ENCODE data around the gene MYO1A. TPM values are rescaled to one million over a fixed set of nuclear protein-coding genes. Genes with fewer than 3 reads are reported as not detected.

Gene MYO1A
- polyA plus RNA-seq, 1 donor (not counting 4 experiments of a cell fraction or from before 2014, with no cell fraction given), result 0.01 TPM

- H3K4me2 ChIP-seq (ENCODE audit: control insufficient read depth, extremely low read depth, insufficient read depth, low read depth, low read length), result peak overlapping the region; percentile 20
- DNase-seq (ENCODE audit: low read depth, low spot score), result no peak
- dilution Hi-C loops (cut with MboI; ENCODE audit: extremely low pct_ligation_motif_present, low sequenced_read_pairs), result no loop called here
- H2AFZ ChIP-seq (ENCODE audit: control insufficient read depth, low read length), result no peak overlapping the region
- peaks cover 4% of the 10 kb centered on the region for H3K9me1 ChIP-seq (ENCODE audit: control insufficient read depth, extremely low read depth, insufficient read depth, low read length)
- no peak overlapping the region for H3K9ac ChIP-seq (ENCODE audit: control insufficient read depth, extremely low read depth, insufficient read depth, low read length)
- peaks cover 35% of the 10 kb centered on the region for H3K4me1 ChIP-seq (ENCODE audit: control insufficient read depth, extremely low read depth, insufficient read depth, low read length)
- no peak for FAIRE-seq
- H3K79me2 ChIP-seq (ENCODE audit: control insufficient read depth, insufficient read depth, low read length), result no peaks in the 10 kb centered on the region
- H3K27me3 ChIP-seq (ENCODE audit: control insufficient read depth, extremely low read depth, insufficient read depth, low read length), result no peaks in the 10 kb centered on the region
- H4K20me1 ChIP-seq (ENCODE audit: control insufficient read depth, extremely low read depth, insufficient read depth, low read length), result no peaks in the 10 kb centered on the region
- peaks cover 26 to 45% of the 10 kb centered on the region in 2 experiments for H3K36me3 ChIP-seq (ENCODE audit: control insufficient read depth in 2 of 2, extremely low read depth in 1 of 2, insufficient read depth in 2 of 2, low read length in 2 of 2)
- TF ChIP-seq EZH2 (IDR thresholded peaks at IDR 0.05; ENCODE audit: low read length), result no peak
- TF ChIP-seq CTCF (optimal IDR thresholded peaks at IDR 0.05 in 1 of 3, IDR thresholded peaks at IDR 0.05 in 1 of 3, conservative IDR thresholded peaks at IDR 0.05 in 1 of 3; ENCODE audit: extremely low read depth in 1 of 3, insufficient read depth in 2 of 3, low read length in 3 of 3), result no peak
- H3K9me3 ChIP-seq (ENCODE audit: control insufficient read depth, low read depth, low read length), result no peaks in the 10 kb centered on the region
- no peak overlapping the region for H3K4me3 ChIP-seq (ENCODE audit: control insufficient read depth in 2 of 3, extremely low read depth in 1 of 3, insufficient read depth in 2 of 3, low read depth in 1 of 3, low read length in 3 of 3)
- H3K27ac ChIP-seq (ENCODE audit: control insufficient read depth, insufficient read depth, low read length), result peak overlapping the region; percentile 73
Observed at GRCh38 chr12:57096748-57097553, 47.0 kb upstream of the MYO1A start.

GRCh38 chr12:57096099-57096572 is 46.2 kb upstream of the MYO1A start:
- Histone ChIP-seq H4K20me1 (ENCODE audit: control insufficient read depth, extremely low read depth, insufficient read depth, low read length) (no peaks in the 10 kb centered on the region), H3K36me3 (ENCODE audit: control insufficient read depth in 2 of 2, extremely low read depth in 1 of 2, insufficient read depth in 2 of 2, low read length in 2 of 2) (peaks cover 25 to 45% of the 10 kb centered on the region in 2 experiments), H3K27ac (ENCODE audit: control insufficient read depth, insufficient read depth, low read length) (peak overlapping the region; percentile 73), H2AFZ (ENCODE audit: control insufficient read depth, low read length) (no peak overlapping the region), H3K79me2 (ENCODE audit: control insufficient read depth, insufficient read depth, low read length) (peaks cover under 1% of the 10 kb centered on the region), H3K27me3 (ENCODE audit: control insufficient read depth, extremely low read depth, insufficient read depth, low read length) (no peaks in the 10 kb centered on the region), H3K9me1 (ENCODE audit: control insufficient read depth, extremely low read depth, insufficient read depth, low read length) (peaks cover 4% of the 10 kb centered on the region), H3K9ac (ENCODE audit: control insufficient read depth, extremely low read depth, insufficient read depth, low read length) (peak overlapping the region; percentile 29), H3K4me1 (ENCODE audit: control insufficient read depth, extremely low read depth, insufficient read depth, low read length) (peaks cover 35% of the 10 kb centered on the region), H3K4me3 (ENCODE audit: control insufficient read depth in 2 of 3, extremely low read depth in 1 of 3, insufficient read depth in 2 of 3, low read depth in 1 of 3, low read length in 3 of 3) (no peak overlapping the region), H3K4me2 (ENCODE audit: control insufficient read depth, extremely low read depth, insufficient read depth, low read depth, low read length) (peak overlapping the region; percentile 37), H3K9me3 (ENCODE audit: control insufficient read depth, low read depth, low read length) (no peaks in the 10 kb centered on the region)
- peak; percentile 97 for FAIRE-seq
- dilution Hi-C loops (cut with MboI; ENCODE audit: extremely low pct_ligation_motif_present, low sequenced_read_pairs), result no loop called here
- DNase-seq (ENCODE audit: low read depth, low spot score), result peak; percentile 98
- TF ChIP-seq CTCF (optimal IDR thresholded peaks at IDR 0.05 in 1 of 3, IDR thresholded peaks at IDR 0.05 in 1 of 3, conservative IDR thresholded peaks at IDR 0.05 in 1 of 3; ENCODE audit: extremely low read depth in 1 of 3, insufficient read depth in 2 of 3, low read length in 3 of 3), result no peak
